GM19372 (cell line): ENCODE measurements around the gene RSPH1.

ENCODE experiments used
- ATAC-seq: cut with Tn5 transposase; IDR thresholded peaks from one replicate; pipeline ENCODE4 v1.9.1; 2021; ENCODE audit warnings: mild to moderate bottlenecking, low read depth, moderate library complexity; ENCODE audit not compliant: unreplicated experiment

RSPH1 gene

GRCh38 chr21:42468491-42469131 is 27.4 kb downstream of the RSPH1 start:
- no peak for ATAC-seq

- ATAC-seq = no peak
Observed at GRCh38 chr21:42467140-42467983, 28.7 kb downstream of the RSPH1 start.

GRCh38 chr21:42466700-42467099 is 29.3 kb downstream of the RSPH1 start:
- ATAC-seq = no peak

DNA sequence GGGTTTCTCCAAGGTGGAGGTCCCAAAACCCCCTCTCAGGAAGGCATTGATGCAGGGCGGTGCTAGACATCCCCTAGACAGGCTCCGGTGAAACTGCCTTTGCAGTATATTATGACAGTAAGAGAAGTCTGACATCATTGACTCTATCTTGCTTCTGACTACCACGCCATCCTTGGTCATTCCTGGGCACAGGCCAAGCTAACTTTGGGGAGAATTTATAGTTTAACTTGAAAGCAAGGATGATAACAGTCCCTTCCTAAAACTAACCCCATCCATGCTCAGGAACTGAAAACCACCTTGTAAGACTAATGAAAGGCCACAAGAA is 30.3 kb downstream of the RSPH1 start:
- ATAC-seq = no peak

DNA sequence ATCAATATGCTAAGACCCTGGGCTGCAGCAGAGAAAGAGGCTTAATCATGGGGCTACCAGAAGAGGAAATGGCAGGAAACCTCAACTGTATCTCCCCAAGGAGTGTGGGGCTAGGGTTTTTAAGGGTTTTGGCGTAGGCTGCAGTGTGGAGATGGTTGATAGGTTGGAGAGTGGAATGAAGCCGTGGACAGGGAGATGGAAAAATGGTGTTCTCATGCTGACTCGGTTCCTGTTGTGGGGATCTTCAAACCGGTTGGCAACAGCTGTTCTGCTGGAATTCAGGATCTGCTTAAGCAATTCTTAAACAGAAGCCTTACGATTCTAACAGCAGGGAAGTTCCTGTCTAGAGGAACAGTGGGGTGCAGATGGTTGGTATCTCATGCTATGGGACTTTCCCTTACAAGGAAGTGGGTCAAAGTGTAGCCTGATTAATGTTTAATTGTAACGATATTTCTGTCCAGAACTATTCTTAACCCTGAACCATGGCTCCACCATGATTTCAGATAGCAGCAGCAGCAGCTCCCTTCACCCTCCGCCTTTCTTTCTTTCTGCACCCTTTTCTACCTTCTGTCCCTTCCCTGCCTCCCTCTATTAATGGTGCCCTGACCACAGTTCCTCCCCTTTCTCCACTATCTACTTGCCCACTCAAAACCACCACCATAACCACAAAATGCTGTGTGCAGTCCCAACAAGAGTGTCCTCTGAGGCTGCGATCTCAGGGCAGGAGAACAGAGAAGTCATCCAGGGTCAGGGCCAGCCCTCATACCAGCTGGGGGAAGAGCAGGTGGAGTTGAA is 30.8 kb downstream of the RSPH1 start:
- ATAC-seq = no peak

- ATAC-seq = no peak
Observed at GRCh38 chr21:42463861-42464515, 32.0 kb downstream of the RSPH1 start.

DNA sequence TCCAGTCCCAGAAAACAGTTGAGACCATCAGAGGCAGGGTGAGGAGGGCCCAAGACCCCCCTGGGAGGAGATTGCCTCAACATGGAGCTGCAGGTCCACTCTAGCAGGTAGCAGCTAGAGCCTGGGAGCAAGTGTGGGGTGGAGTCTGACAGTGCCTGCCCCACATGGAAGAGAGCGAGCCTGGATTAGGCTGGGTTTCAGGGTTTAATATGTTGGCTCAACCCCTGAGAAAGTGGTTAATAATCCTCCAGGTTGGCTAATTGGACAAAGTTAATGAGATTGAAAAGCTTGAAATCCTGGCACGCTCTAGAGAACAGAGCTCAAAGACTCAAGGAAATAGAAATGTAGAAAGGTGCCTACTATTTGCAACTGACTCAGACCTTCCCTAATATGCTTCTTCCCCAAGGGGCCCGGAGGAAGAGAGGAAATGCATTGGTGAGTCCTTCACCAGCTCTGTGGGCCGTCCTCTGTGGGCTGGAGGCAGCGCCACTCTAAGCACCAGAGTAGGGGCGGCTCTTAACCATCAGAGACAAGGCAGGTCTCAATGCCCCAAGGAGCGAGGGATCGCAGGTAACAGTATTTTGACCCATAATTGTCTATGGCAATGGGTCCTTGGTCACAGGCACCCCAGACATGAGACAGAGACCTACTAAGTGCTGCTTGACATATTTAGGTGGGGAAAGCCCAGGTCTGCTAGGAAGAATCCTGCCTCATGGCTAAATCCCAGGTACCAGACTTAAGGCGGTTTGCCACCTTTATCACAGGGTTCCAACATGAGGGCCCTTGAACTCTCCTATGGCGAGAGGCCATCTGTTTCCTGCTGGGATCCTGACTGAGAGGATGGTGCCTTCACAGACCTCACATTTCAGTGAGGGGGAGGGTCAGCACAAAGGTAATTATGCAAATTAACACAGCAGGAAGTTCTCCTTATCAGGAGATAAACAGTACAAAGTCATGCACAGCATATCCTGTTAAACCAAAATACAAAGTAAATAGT is 33.8 kb downstream of the RSPH1 start:
- no peak for ATAC-seq

DNA sequence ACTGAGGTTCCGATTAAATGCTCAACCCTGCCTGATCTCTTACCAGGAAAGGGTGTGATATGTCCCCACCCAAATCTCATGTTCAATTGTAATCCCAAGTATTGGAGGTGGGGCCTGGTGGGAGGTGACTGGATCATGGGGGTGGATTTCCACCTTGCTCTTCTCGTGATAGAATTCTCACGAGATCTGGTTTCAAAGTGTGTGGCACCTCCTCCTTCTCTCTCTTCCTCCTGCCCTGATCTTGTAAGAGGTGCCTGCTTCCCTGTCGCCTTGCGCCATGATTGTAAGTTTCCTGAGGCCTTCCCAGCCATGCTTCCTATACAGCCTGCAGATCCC is 34.9 kb downstream of the RSPH1 start:
- ATAC-seq = no peak

DNA sequence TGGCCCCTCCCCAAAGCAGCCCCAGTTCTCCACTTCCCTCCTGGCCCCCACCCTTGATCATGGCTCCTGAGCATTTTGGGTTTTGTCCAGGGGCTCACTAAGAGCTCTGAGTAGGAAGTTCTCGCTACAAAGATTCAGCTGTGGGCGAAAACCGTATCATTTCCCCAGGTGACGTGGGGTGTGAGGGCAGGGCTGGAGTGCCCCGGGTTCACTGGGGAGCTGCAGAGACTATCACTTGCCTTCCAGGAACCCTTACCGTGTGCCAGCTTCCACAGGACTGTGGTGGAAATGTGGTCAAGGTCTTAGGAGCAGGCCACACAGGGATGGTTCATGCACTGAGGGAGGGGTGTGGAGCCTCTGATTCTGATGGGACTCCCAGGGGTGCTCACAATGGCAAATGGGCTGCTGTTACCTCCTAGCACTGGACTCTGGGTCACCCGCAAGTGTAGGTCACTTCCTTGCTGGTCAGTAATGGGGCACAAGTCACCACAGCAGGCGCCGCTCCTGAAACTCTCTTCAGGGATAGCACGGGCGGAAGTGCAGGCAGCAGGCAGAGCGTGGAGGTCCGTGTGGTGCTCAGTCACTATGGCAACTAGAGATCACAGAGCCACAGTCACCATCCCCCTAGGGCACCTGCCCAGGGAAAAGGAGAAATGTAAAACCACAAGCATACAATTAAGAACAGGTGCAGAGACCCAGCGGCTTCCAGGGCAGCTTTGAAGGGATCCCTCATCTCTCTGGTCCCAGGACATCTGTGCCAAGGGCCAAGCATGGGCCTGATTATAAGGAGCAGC is 35.4 kb downstream of the RSPH1 start:
- no peak for ATAC-seq

DNA sequence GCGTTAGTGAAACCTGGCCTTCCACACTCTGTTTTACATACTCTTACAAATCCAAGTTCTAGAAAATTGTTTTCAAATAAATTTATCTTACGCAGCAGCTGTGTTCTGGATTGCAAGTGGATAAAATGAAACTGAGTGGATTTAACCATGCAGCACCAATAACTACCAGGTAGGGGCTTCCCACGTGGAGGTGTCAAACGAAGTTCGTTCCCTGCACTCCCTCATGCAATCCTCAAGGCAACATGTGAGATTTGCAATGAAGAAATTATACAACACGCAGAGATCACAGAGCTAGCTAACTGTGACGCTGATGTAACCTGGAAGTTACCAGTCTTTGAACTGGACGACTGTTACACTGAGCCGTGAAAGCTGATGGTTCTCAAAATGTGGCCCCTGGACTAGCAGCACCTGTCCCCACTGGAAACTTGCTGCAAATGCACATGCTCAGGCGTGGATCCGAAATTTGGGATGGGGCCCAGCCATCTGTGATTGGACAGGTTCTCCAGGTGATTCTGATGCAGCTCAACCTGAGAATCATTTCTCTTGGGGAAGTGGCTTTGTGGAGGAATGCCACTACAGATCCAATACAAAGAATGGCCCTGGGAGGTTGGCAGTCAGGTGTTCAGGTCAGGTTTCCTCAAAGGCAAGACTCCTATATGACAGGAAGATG is 36.3 kb downstream of the RSPH1 start:
- no peak for ATAC-seq

DNA sequence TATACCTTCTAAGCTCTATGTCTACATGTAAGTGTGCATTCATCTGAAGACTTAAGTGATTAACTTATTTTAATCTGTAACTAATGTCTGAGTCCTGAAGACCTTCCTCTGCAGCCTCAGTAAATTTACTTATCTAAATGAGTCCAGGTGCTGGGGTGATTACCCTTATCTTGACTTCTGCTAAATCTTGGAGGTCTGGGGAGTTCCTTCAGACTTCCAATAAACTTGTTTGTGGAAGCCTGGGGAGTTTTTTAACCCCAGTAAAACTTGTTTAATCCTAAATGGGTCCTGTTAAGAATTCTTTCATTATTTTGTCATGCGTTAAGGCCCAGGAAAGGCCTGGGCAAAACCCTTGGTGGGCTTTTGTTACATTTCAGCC is 37.0 kb downstream of the RSPH1 start:
- no peak for ATAC-seq

- no peak for ATAC-seq
Observed at GRCh38 chr21:42456457-42456856, 39.6 kb downstream of the RSPH1 start.

- ATAC-seq = no peak
Observed at GRCh38 chr21:42455754-42456440, 40.1 kb downstream of the RSPH1 start.

DNA sequence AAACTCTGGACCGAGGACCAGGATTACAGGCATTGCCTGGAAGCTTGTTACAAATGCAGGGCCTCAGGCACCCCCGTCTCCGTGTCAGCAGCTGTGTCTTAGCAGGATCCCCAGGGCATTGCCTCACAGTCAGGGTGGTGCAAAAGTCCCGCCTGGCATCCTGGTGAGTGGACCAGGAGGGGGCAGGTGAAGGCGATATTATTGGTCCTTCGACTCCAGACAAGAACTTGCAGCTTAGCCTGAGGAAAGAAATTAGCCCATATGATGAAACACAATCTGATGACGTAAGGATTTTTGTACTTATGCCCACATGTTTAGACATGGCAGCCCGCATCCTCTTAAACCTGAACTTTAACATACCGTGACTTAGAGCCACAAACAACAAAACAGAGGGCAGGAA is 40.8 kb downstream of the RSPH1 start:
- no peak for ATAC-seq

DNA sequence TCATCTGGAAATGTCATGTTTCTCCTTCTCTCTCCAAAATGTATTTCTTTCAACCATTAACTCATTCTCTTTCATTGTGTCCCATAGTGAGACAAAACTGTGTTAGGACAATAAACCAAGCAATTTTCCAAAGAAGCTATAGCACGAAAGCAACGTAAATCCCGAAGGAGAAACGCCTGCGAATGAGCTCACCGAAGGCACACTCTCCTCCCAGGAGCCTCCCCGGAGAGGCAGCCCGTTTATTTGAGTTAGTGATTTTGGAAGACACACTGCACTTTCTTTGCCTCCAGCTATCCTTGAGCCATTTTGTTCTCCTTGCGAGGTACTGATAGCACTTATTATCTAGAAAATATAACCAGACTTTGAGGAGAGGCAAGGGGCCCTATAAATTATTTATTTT is 41.2 kb downstream of the RSPH1 start:
- no peak for ATAC-seq

DNA sequence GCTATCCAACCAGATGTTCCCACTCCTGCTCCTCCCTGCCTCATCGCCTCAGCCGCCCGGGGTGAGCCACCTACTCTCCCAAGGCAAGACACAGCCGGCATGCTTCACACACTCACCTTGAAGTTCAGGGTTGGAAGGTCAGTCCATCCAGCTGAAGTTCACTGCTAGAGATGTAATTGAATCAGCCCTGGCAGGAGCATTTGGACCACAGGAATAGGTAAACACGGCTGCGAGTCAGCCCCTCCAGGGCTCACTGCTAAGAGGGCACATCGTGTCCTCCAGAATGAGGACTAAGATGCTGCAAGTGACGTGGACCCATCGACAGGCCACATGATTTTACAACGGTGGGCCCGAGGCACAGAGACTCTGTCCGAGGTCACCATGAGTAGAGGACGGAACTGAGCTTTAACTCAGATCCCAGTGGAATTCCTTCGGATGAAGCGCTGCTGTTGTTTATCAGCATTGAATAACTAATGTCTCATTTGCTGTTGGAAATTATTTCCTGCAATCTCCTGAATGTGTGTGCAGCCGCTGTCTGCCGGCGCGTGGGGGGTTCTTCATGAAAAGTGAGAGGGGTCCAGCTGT is 41.9 kb downstream of the RSPH1 start:
- no peak for ATAC-seq

DNA sequence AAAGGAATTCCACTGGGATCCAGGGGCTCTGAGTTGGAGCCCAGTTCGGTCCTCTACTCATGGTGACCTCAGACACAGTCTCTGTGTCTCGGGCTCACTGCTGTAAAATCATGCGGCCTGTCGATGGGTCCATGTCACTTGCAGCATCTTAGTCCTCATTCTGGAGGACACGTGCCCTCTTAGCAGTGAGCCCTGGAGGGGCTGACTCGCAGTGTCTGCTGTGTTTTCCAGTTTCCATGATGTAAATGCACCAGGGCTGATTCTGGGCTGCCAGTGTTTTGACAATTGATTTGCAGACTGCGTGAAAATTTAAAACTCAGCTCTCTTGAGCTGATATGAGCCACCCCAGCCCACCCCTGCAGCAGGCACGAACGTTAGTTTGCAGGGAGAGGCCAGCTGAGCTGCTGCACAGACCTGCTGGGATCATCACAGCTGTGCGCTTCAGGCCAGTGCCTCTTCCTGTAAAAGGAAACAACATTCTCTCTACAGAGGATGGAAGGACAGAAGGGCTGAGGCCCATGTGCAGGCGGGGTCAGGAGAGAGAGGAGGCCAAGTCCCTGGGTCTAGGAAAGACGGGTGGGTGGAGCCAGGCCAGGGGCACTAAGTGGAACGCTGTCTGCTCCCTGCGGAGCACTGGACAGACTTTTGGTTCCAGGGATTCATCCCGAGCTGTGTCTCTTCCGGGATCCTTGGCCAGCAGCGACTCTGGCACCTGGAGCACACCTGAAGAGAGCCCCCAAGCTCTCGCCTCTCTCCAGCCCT is 42.6 kb downstream of the RSPH1 start:
- no peak for ATAC-seq
